Measurements from ENCODE around the gene SLC25A29.
"Not testable (repeated sequence)": the region's sequence is repeated elsewhere in the genome, so short reads cannot be mapped to it uniquely, and the experiment has no call there.

SLC25A29 gene

GRCh38 chr14:100330388-100330931 lies 24.2 kb upstream of the SLC25A29 start:
- DNase-seq, result no peak

- no peak for DNase-seq
Measured at GRCh38 chr14:100330007-100330344, 23.7 kb upstream of the SLC25A29 start.

GRCh38 chr14:100329233-100330006 lies 23.2 kb upstream of the SLC25A29 start:
- DNase-seq, result no peak

GRCh38 chr14:100328495-100329163 lies 22.4 kb upstream of the SLC25A29 start:
- no peak for DNase-seq

- DNase-seq, result no peak
Measured at GRCh38 chr14:100327128-100327527, 20.9 kb upstream of the SLC25A29 start.

- DNase-seq, result no peak
Measured at GRCh38 chr14:100325958-100326357, 19.7 kb upstream of the SLC25A29 start.

GRCh38 chr14:100325231-100325632 lies 19.0 kb upstream of the SLC25A29 start:
- DNase-seq, result no peak

- DNase-seq, result no peak
Measured at GRCh38 chr14:100323942-100324307, 17.7 kb upstream of the SLC25A29 start.

- DNase-seq, result no peak
Measured at GRCh38 chr14:100323121-100323941, 17.1 kb upstream of the SLC25A29 start, which contains the start of gene SLC25A47. SLC25A47 (plus strand) TSS chr14:100323339; CDS start chr14:100323415, 76 bp downstream.

- no peak for DNase-seq
Measured at GRCh38 chr14:100322138-100322957, 16.1 kb upstream of the SLC25A29 start.

GRCh38 chr14:100321473-100322137 lies 15.4 kb upstream of the SLC25A29 start:
- DNase-seq, result no peak

GRCh38 chr14:100320157-100320856 lies 14.1 kb upstream of the SLC25A29 start:
- no peak for DNase-seq

GRCh38 chr14:100317912-100318808 lies 11.9 kb upstream of the SLC25A29 start:
- DNase-seq, result peak; percentile 58

GRCh38 chr14:100317389-100317788 lies 11.1 kb upstream of the SLC25A29 start:
- no peak for DNase-seq

- no peak for DNase-seq
Measured at GRCh38 chr14:100314724-100315123, 8.5 kb upstream of the SLC25A29 start.

GRCh38 chr14:100313464-100314230 lies 7.4 kb upstream of the SLC25A29 start:
- no peak for DNase-seq

- DNase-seq, result no peak
Measured at GRCh38 chr14:100312877-100313400, 6.7 kb upstream of the SLC25A29 start.

- DNase-seq, result not testable (repeated sequence)
Measured at GRCh38 chr14:100312110-100312876, 6.0 kb upstream of the SLC25A29 start.
